ENCODE results near the gene REG1B.
"Not testable (repeated sequence)": the region's sequence is repeated elsewhere in the genome, so short reads cannot be mapped to it uniquely, and the experiment has no call there.

Gene REG1B

DNA sequence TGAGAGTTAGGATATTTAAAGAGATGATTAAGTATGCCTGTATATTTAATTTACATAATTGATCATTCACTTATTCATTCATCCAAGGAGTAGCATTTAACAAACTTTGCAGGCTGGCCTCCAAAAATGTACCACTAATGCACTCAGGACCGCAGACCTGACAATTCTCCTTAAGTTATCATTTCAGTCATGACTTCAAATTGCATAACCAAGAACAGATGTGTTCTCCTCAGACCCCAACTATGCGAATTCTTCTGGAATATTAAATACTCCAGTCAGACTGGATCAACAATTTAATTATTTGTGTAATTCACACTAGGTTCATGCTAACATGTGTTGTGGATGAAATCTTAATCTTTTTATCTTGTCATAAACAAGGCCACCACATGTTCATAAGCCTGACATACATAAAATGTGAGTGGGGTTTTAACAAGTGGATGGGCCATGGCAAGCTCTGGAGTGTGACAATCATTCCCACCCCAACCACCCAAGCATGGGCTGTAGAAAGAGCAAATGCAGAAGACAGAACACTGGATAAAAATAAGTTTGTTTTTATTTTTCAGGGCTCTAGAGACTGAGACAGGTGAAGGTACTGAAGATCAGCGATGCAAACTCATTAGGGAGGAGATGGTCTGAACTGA is 3.2 kb downstream of the REG1B start:
- Histone ChIP-seq H3K4me1 (ENCODE audit: control insufficient read depth, insufficient read depth, low read length) (no peaks in the 10 kb centered on the region), H3K9ac (ENCODE audit: low read length) (no peak overlapping the region), H3K4me3 (ENCODE audit: low read length) (no peak overlapping the region), H3K36me3 (ENCODE audit: control insufficient read depth, insufficient read depth, low read length, severe bottlenecking) (no peaks in the 10 kb centered on the region), H3K9me3 (ENCODE audit: control insufficient read depth, low read length) (no peaks in the 10 kb centered on the region), H3K27me3 (replicated peaks; ENCODE audit: control insufficient read depth, insufficient read depth, low read length) (no peaks in the 10 kb centered on the region)
- no peak for DNase-seq (ENCODE audit: low read depth)

DNA sequence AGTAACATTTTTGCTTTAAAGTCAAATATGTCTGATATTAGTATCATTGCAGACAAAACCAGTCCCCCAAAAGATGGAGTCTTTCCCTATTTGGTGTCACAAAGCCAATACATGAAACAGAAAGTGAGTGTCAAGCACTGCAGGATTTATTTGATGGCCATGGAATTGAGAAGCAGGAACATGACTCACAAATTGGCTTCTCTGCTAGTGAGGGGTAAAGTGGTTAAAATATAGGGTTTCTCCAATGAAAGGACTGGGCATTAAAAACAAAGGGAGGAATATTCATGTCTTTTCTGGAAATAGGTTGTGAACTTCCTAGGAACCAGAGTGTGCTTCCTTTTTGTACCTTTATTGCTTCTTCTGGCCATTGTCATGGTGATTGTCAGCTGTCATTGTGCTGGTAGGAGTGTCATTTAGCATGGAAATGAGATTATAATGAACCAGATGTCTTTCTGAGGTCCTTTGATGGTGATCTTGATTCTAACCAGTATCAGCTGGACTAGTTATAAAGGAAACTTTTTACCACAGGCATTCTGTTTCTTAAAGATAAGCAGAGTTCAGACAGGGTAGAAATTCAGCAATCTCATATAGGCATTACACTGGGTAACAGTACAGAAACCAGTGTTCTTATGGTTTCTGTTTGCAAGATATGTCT is 4.1 kb downstream of the REG1B start:
- H3K9ac ChIP-seq (ENCODE audit: low read length): no peak overlapping the region
- no peak for DNase-seq (ENCODE audit: low read depth)
- no peaks in the 10 kb centered on the region for H3K4me1 ChIP-seq (ENCODE audit: control insufficient read depth, insufficient read depth, low read length)
- no peaks in the 10 kb centered on the region for H3K27me3 ChIP-seq (replicated peaks; ENCODE audit: control insufficient read depth, insufficient read depth, low read length)
- no peaks in the 10 kb centered on the region for H3K9me3 ChIP-seq (ENCODE audit: control insufficient read depth, low read length)
- no peaks in the 10 kb centered on the region for H3K36me3 ChIP-seq (ENCODE audit: control insufficient read depth, insufficient read depth, low read length, severe bottlenecking)
- H3K4me3 ChIP-seq (ENCODE audit: low read length): no peak overlapping the region

DNA sequence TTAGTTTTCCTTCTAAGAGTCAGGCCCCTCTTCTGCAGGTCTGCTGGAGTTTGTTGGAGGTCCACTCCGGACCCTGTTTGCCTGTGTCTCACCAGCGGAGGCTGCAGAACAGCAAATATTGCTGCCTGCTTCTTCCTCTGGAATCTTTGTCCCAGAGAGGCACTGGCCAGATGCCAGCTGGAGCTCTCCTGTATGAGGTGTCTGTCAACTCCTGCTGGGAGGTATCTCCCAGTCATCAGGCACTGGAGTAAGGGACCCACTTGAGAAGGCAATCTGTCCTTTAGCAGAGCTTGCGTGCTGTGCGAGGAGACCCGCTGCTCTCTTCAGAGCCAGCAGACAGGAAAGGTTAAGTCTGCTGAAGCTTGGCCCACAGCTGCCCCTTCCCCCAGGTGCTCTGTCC is 4.8 kb downstream of the REG1B start:
- Histone ChIP-seq H3K9ac (ENCODE audit: low read length) (no peak overlapping the region), H3K4me3 (ENCODE audit: low read length) (no peak overlapping the region), H3K9me3 (ENCODE audit: control insufficient read depth, low read length) (no peaks in the 10 kb centered on the region), H3K27me3 (replicated peaks; ENCODE audit: control insufficient read depth, insufficient read depth, low read length) (no peaks in the 10 kb centered on the region), H3K4me1 (ENCODE audit: control insufficient read depth, insufficient read depth, low read length) (no peaks in the 10 kb centered on the region), H3K36me3 (ENCODE audit: control insufficient read depth, insufficient read depth, low read length, severe bottlenecking) (no peaks in the 10 kb centered on the region)
- no peak for DNase-seq (ENCODE audit: low read depth)

DNA sequence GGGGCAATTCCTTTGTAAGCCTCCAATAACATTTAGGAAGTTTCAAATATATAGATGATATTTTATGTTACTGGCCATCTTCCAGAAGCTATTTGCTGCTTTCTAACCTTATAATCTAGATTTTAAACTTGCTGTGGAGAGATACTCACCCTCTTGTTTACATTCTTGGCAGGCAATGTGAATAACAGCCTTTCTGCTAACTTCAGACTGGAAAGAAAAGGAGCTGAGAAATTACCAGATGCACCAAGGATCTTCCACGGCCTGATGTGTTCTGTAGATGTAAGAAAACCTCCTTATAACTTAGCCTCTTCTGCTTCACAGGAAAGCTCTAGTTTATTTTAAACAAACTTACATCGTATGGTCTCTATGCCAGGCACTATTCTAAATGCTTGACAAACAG is 16.7 kb downstream of the REG1B start:
- DNase-seq (ENCODE audit: low read depth): no peak

DNA sequence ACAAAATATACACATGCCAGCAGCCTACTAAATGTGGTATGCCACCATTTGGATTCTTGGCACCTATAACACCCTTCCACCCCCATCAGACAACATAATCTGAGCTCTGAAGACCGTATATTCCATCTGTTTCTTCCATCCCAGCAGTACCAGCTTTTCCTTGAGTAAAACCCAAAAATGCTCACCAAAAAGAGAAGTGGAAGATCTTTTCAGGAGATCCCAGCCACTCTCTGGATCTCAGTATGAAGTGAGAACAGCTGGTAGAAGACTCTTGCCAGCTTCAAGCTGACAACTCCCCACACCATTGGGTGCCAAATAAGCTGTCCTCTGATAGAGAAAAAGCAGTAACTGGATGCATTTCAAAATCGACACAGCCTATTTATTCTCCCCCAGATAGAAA is 22.6 kb downstream of the REG1B start:
- DNase-seq (ENCODE audit: low read depth): no peak
- Histone ChIP-seq H3K9ac (ENCODE audit: low read length) (no peak overlapping the region), H3K27me3 (replicated peaks; ENCODE audit: control insufficient read depth, insufficient read depth, low read length) (no peaks in the 10 kb centered on the region)

More for the DNA sequence above, 16.7 kb downstream of the REG1B start:
- Histone ChIP-seq H3K27me3 (replicated peaks; ENCODE audit: control insufficient read depth, insufficient read depth, low read length) (no peaks in the 10 kb centered on the region), H3K36me3 (ENCODE audit: control insufficient read depth, insufficient read depth, low read length, severe bottlenecking) (no peaks in the 10 kb centered on the region), H3K9ac (ENCODE audit: low read length) (no peak overlapping the region), H3K4me1 (ENCODE audit: control insufficient read depth, insufficient read depth, low read length) (no peaks in the 10 kb centered on the region), H3K9me3 (ENCODE audit: control insufficient read depth, low read length) (no peaks in the 10 kb centered on the region), H3K4me3 (ENCODE audit: low read length) (no peak overlapping the region)

DNA sequence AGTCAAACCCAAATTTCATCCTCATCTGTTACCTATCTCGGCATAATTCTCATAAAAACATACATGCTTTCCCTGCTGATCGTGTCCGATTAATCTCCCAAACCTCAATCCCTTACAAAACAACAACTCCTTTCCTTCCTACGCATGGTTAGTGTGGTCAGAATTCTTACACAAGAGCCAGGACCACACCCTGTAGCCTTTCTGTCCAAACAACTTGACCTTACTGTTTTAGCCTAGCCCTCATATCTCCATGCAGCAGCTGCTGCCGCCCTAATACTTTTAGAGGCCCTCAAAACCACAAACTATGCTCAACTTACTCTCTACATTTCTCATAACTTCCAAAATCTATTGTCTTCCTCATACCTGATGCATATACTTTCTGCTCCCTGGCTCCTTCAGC is 33.0 kb downstream of the REG1B start:
- H3K4me1 ChIP-seq (ENCODE audit: control insufficient read depth, insufficient read depth, low read length); H3K4me3 ChIP-seq (ENCODE audit: low read length); H3K27me3 ChIP-seq (replicated peaks; ENCODE audit: control insufficient read depth, insufficient read depth, low read length); H3K36me3 ChIP-seq (ENCODE audit: control insufficient read depth, insufficient read depth, low read length, severe bottlenecking); H3K9me3 ChIP-seq (ENCODE audit: control insufficient read depth, low read length); DNase-seq (ENCODE audit: low read depth); H3K9ac ChIP-seq (ENCODE audit: low read length): not testable (repeated sequence)

More for the DNA sequence above, 22.6 kb downstream of the REG1B start:
- H3K4me1 ChIP-seq (ENCODE audit: control insufficient read depth, insufficient read depth, low read length): no peaks in the 10 kb centered on the region
- no peaks in the 10 kb centered on the region for H3K36me3 ChIP-seq (ENCODE audit: control insufficient read depth, insufficient read depth, low read length, severe bottlenecking)
- no peak overlapping the region for H3K4me3 ChIP-seq (ENCODE audit: low read length)
- H3K9me3 ChIP-seq (ENCODE audit: control insufficient read depth, low read length): no peaks in the 10 kb centered on the region

DNA sequence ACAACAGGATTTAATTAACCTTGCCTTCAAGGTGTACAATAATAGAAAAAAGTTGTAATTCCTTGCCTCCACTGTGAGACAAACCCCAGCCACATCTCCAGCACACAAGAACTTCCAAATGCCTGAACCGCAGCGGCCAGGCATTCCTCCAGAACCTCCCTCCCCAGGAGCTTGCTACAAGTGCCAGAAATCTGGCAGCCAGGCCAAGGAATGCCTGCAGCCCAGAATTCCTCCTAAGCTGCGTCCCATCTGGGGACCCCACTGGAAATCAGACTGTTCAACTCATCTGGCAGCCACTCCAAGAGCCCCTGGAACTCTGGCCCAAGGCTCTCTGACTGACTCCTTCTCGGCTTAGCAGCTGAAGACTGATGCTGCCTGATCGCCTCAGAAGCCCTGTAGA is 34.3 kb downstream of the REG1B start:
- not testable (repeated sequence) for H3K9ac ChIP-seq (ENCODE audit: low read length); H3K9me3 ChIP-seq (ENCODE audit: control insufficient read depth, low read length); H3K36me3 ChIP-seq (ENCODE audit: control insufficient read depth, insufficient read depth, low read length, severe bottlenecking); H3K27me3 ChIP-seq (replicated peaks; ENCODE audit: control insufficient read depth, insufficient read depth, low read length); H3K4me3 ChIP-seq (ENCODE audit: low read length); H3K4me1 ChIP-seq (ENCODE audit: control insufficient read depth, insufficient read depth, low read length); DNase-seq (ENCODE audit: low read depth)

DNA sequence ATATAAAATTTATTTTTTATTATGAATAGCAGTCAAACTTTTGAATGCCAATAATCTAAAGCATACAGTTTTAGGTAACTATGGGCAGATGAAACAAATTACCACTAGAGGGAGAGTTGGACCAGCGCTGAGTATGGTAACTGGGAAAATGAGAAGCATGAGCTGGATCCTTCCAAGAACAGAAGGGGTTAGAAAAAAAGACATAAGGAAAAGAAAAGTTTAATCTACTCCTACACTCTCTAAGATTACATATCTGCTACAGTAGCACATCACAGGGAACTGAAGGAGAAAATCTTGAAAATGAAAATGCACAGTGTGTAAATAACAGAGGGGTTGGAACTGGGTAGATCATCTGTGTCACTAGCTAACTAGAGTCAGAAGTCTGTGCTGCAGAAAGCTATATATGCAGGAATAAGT is 46.8 kb downstream of the REG1B start:
- Histone ChIP-seq H3K4me3 (ENCODE audit: low read length) (no peak overlapping the region), H3K27me3 (replicated peaks; ENCODE audit: control insufficient read depth, insufficient read depth, low read length) (no peaks in the 10 kb centered on the region), H3K9me3 (ENCODE audit: control insufficient read depth, low read length) (no peaks in the 10 kb centered on the region), H3K4me1 (ENCODE audit: control insufficient read depth, insufficient read depth, low read length) (no peaks in the 10 kb centered on the region), H3K36me3 (ENCODE audit: control insufficient read depth, insufficient read depth, low read length, severe bottlenecking) (no peaks in the 10 kb centered on the region), H3K9ac (ENCODE audit: low read length) (no peak overlapping the region)
- peak; percentile 1 for DNase-seq (ENCODE audit: low read depth)

DNA sequence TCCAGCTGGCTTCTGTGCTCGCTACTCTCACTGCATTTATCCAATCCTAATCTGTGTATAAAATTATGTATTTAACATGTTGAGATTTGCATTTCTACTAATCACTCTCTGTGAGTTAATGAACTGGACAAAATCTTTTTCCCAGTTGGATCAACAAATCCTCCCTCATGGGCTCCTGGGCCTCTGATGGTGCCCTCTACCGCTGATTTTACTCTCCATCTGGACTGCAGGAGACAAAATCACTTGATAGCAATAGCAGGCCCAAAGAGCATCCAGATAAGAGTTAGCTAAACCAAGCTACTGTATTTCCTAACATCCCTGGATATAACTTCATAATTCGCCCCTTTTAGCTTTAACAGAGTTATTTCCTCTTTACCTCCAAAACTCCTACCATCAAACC is 47.8 kb downstream of the REG1B start:
- Histone ChIP-seq H3K36me3 (ENCODE audit: control insufficient read depth, insufficient read depth, low read length, severe bottlenecking) (no peaks in the 10 kb centered on the region), H3K27me3 (replicated peaks; ENCODE audit: control insufficient read depth, insufficient read depth, low read length) (no peaks in the 10 kb centered on the region), H3K9ac (ENCODE audit: low read length) (no peak overlapping the region), H3K4me1 (ENCODE audit: control insufficient read depth, insufficient read depth, low read length) (no peaks in the 10 kb centered on the region), H3K9me3 (ENCODE audit: control insufficient read depth, low read length) (no peaks in the 10 kb centered on the region), H3K4me3 (ENCODE audit: low read length) (no peak overlapping the region)
- no peak for DNase-seq (ENCODE audit: low read depth)

Measured in adipocyte (in vitro differentiated cells).